Mesodermal cell (in vitro differentiated cells): ENCODE measurements around the gene HIPK1.
"Not testable (repeated sequence)": the region's sequence is repeated elsewhere in the genome, so short reads cannot be mapped to it uniquely, and the experiment has no call there.

Source experiments
- H3K27ac ChIP-seq: 2 replicates; pipeline ENCODE4 v1.7.0; 2013; ENCODE audit warnings: mild to moderate bottlenecking, low read depth, low read length, moderate library complexity; ENCODE audit not compliant: severe bottlenecking
- H3K36me3 ChIP-seq: 2 replicates; pipeline ENCODE4 v1.7.1; 2013; ENCODE audit warnings: mild to moderate bottlenecking, low read length, moderate library complexity; ENCODE audit not compliant: control insufficient read depth, insufficient read depth
- H3K4me1 ChIP-seq: one replicate; pipeline ENCODE4 v1.7.1; 2013; ENCODE audit warnings: mild to moderate bottlenecking, low read length; ENCODE audit not compliant: insufficient read depth, control insufficient read depth, poor library complexity, severe bottlenecking
- H3K4me3 ChIP-seq: 2 replicates; pipeline ENCODE4 v1.7.0; 2013; ENCODE audit warnings: low read length, control low read depth, mild to moderate bottlenecking; ENCODE audit not compliant: insufficient read depth, poor library complexity, severe bottlenecking; ENCODE audit errors: extremely low read depth
- H3K9me3 ChIP-seq: 2 replicates; pipeline ENCODE4 v1.7.1; 2013; ENCODE audit warnings: mild to moderate bottlenecking, low read length, moderate library complexity; ENCODE audit not compliant: control insufficient read depth
- WGBS, 2 experiments: methylation state at CpG; one replicate each; pipeline ENCODE4 v1.1.5; 2013; ENCODE audit warnings: missing lambda C conversion rate in 2 of 2; ENCODE audit not compliant: insufficient coverage in 2 of 2; 5-methylcytosine and 5-hydroxymethylcytosine counted together

Gene HIPK1

GRCh38 chr1:113946678-113947387 is 17.7 kb downstream of the HIPK1 start:
- peak overlapping the region; percentile 58 for H3K27ac ChIP-seq
- 50 to 57% methylated on average over 2 of the region's 3 CpGs for WGBS, 2 experiments

DNA sequence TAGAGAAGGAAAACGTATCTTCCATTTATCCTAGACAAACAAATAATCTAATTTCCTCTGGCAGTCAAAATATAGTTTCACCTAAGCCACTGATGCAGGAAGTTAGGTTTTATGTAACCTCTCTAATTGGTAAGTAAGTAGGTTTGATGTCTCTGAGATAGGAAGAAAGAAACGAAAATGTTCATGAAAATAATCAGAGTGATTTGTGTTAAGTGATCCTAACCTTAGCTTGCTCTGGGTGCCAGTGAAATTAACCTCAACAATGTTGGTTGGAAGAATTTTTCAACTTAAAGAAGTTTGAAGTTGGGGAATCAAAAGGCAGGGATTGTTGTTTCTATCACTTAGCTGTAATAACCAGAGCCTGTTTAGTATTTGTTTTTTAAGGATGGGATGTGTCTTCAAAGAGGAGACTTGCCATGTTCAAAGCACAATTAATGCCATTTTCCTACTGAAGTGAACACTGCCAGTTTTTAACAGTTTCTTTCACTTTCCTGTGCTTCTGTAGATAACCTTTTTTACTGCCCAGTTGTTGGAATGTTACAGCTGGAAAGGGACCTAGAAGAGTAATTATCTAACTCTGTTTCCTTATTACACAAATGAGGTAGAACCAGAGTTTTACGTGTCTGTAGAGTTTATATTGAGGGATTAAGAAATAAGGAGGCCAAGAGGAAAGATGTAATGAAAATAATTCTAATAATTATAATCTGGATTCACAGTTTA is 18.4 kb downstream of the HIPK1 start:
- Histone ChIP-seq H3K36me3 (peaks cover 20% of the 10 kb centered on the region), H3K9me3 (peaks cover 4% of the 10 kb centered on the region), H3K4me3 (no peak overlapping the region), H3K27ac (peak overlapping the region; percentile 58), H3K4me1 (peaks cover 4% of the 10 kb centered on the region)
- 89% methylated on average over 1 of the region's 3 CpGs; no CpG with 5 or more reads in 1 of the 2 experiments for WGBS, 2 experiments

More at GRCh38 chr1:113946678-113947387, 17.7 kb downstream of the HIPK1 start:
- H3K9me3 ChIP-seq, result peaks cover 4% of the 10 kb centered on the region
- no peak overlapping the region for H3K4me3 ChIP-seq
- peaks cover 4% of the 10 kb centered on the region for H3K4me1 ChIP-seq
- H3K36me3 ChIP-seq, result peaks cover 26% of the 10 kb centered on the region

DNA sequence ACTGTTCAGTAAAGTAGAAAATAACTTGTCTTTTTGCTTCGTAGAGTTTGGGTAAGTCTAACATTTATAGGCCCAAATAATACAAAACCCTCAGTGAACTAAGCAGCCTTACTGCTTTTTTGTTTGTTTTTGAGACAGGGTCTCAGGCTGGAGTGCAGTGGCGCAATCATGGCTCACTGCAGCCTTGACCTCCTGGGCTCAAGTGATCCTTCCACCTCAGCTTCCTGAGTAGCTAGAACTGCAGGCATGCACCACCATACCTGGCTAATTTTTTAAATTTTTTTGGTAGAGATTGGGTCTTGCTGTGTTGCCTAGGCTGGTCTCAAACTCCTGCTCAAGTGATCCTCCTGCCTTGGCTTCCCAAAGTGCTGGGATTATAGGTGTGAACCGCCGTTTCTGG is 19.0 kb downstream of the HIPK1 start:
- H3K36me3 ChIP-seq, result peaks cover 18% of the 10 kb centered on the region
- not testable (repeated sequence) for H3K27ac ChIP-seq, H3K9me3 ChIP-seq, H3K4me1 ChIP-seq, H3K4me3 ChIP-seq
- WGBS, 2 experiments, result 86 to 100% methylated on average over 1 of the region's 4 CpGs

GRCh38 chr1:113949007-113949406 is 19.9 kb downstream of the HIPK1 start:
- H3K27ac ChIP-seq, result no peak overlapping the region
- peaks cover 13% of the 10 kb centered on the region for H3K36me3 ChIP-seq
- WGBS, 2 experiments, result 88 to 91% methylated on average over 5 of the region's 5 CpGs

GRCh38 chr1:113950908-113951307 is 21.8 kb downstream of the HIPK1 start:
- no peaks in the 10 kb centered on the region for H3K9me3 ChIP-seq
- WGBS, 2 experiments, result no CpG with 5 or more reads among the region's 1 CpG
- peaks cover 4% of the 10 kb centered on the region for H3K4me1 ChIP-seq
- H3K4me3 ChIP-seq, result no peak overlapping the region
- H3K27ac ChIP-seq, result no peak overlapping the region
- peaks cover 18% of the 10 kb centered on the region for H3K36me3 ChIP-seq

More at GRCh38 chr1:113949007-113949406, 19.9 kb downstream of the HIPK1 start:
- no peak overlapping the region for H3K4me3 ChIP-seq
- peaks cover 4% of the 10 kb centered on the region for H3K9me3 ChIP-seq
- peaks cover 4% of the 10 kb centered on the region for H3K4me1 ChIP-seq

- 90% methylated on average over 2 of the region's 2 CpGs; no CpG with 5 or more reads in 1 of the 2 experiments for WGBS, 2 experiments
- Histone ChIP-seq H3K27ac (no peak overlapping the region), H3K4me1 (peaks cover 4% of the 10 kb centered on the region), H3K4me3 (no peak overlapping the region), H3K36me3 (peaks cover 25% of the 10 kb centered on the region), H3K9me3 (no peaks in the 10 kb centered on the region)
These were observed 22.6 kb downstream of the HIPK1 start for GRCh38 chr1:113951719-113952118.

GRCh38 chr1:113957984-113958383 is 28.9 kb downstream of the HIPK1 start:
- no peaks in the 10 kb centered on the region for H3K9me3 ChIP-seq
- H3K4me1 ChIP-seq, result no peaks in the 10 kb centered on the region
- WGBS, 2 experiments, result no CpG with 5 or more reads among the region's 1 CpG
- H3K4me3 ChIP-seq, result no peak overlapping the region
- peaks cover 64% of the 10 kb centered on the region for H3K36me3 ChIP-seq
- no peak overlapping the region for H3K27ac ChIP-seq

GRCh38 chr1:113958691-113959090 is 29.6 kb downstream of the HIPK1 start:
- Histone ChIP-seq H3K4me1 (no peaks in the 10 kb centered on the region), H3K27ac (no peak overlapping the region), H3K9me3 (no peaks in the 10 kb centered on the region), H3K36me3 (peaks cover 71% of the 10 kb centered on the region), H3K4me3 (no peak overlapping the region)
- WGBS, 2 experiments, result no CpG with 5 or more reads among the region's 1 CpG

GRCh38 chr1:113963281-113963906 is 34.3 kb downstream of the HIPK1 start:
- no peak overlapping the region for H3K27ac ChIP-seq
- H3K4me3 ChIP-seq, result no peak overlapping the region
- H3K9me3 ChIP-seq, result no peaks in the 10 kb centered on the region
- H3K4me1 ChIP-seq, result no peaks in the 10 kb centered on the region
- WGBS, 2 experiments, result 87 to 94% methylated on average over 7 to 11 of the region's 12 CpGs
- H3K36me3 ChIP-seq, result peaks cover 74% of the 10 kb centered on the region

DNA sequence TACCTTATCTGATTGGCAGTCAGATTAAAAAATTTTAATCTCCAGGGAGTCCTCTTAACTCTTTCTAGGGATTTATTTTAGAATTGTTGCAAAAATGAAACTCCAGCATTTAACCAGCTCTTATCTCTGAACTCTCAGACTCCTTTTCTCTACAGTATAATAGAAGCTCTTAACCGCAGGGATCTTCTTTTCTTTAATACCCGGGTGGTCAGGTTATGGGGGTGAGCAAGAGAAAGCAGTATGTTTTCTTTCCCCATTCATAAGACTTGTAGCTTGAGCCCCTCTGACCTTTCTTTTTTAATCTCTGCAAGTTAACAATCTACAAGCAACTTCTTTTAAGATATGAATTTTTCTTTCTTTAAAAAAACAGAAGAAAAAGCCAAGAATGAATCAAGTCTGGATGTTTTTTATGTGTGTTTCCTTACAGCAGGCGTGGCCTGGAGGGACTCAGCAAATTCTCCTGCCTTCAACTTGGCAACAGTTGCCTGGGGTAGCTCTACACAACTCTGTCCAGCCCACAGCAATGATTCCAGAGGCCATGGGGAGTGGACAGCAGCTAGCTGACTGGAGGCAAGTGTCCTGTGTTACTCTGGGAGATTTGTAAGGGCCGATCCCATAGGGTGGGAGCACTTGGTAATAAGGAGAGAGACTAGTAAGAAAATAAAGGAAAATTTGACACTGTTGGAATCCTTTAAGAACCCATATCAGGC is 36.7 kb downstream of the HIPK1 start:
- Histone ChIP-seq H3K9me3 (no peaks in the 10 kb centered on the region), H3K4me1 (no peaks in the 10 kb centered on the region), H3K4me3 (no peak overlapping the region), H3K27ac (no peak overlapping the region), H3K36me3 (peaks cover 85% of the 10 kb centered on the region)
- WGBS, 2 experiments, result 90 to 100% methylated on average over 1 to 2 of the region's 4 CpGs
